ENCODE measurements around the gene KLKB1.
"Not testable (repeated sequence)": the region's sequence is repeated elsewhere in the genome, so short reads cannot be mapped to it uniquely, and the experiment has no call there.

KLKB1 gene

GRCh38 chr4:186227744-186228513 lies 622 bp downstream of the KLKB1 start:
- no peak for DNase-seq

GRCh38 chr4:186228514-186228894 lies 1.2 kb downstream of the KLKB1 start:
- DNase-seq, result no peak

GRCh38 chr4:186234367-186234766 lies 7.1 kb downstream of the KLKB1 start:
- no peak for DNase-seq

- DNase-seq, result no peak
These were observed 8.8 kb downstream of the KLKB1 start for GRCh38 chr4:186236126-186236525.

GRCh38 chr4:186240452-186240847 lies 13.1 kb downstream of the KLKB1 start:
- DNase-seq, result no peak

- DNase-seq, result no peak
These were observed 13.7 kb downstream of the KLKB1 start for GRCh38 chr4:186240848-186241491.

GRCh38 chr4:186241616-186242015 lies 14.3 kb downstream of the KLKB1 start:
- no peak for DNase-seq

GRCh38 chr4:186242031-186242430 lies 14.7 kb downstream of the KLKB1 start:
- DNase-seq, result not testable (repeated sequence)

GRCh38 chr4:186243331-186243730 lies 16.0 kb downstream of the KLKB1 start:
- DNase-seq, result no peak

GRCh38 chr4:186244835-186245234 lies 17.5 kb downstream of the KLKB1 start:
- DNase-seq, result no peak

GRCh38 chr4:186247062-186247752 lies 19.9 kb downstream of the KLKB1 start:
- DNase-seq, result not testable (repeated sequence)

- DNase-seq, result no peak
These were observed 21.3 kb downstream of the KLKB1 start for GRCh38 chr4:186248643-186249042.

GRCh38 chr4:186249785-186250754 lies 22.8 kb downstream of the KLKB1 start:
- DNase-seq, result no peak

GRCh38 chr4:186250760-186251159 lies 23.5 kb downstream of the KLKB1 start:
- DNase-seq, result no peak

- no peak for DNase-seq
These were observed 27.8 kb downstream of the KLKB1 start for GRCh38 chr4:186255122-186255521.

GRCh38 chr4:186258216-186258811 lies 31.0 kb downstream of the KLKB1 start:
- DNase-seq, result no peak

GRCh38 chr4:186260117-186260503 lies 32.8 kb downstream of the KLKB1 start:
- DNase-seq, result no peak

- no peak for DNase-seq
These were observed 33.5 kb downstream of the KLKB1 start for GRCh38 chr4:186260504-186261448.

- DNase-seq, result no peak
These were observed 37.4 kb downstream of the KLKB1 start for GRCh38 chr4:186264660-186265059.

GRCh38 chr4:186265250-186265649 lies 37.9 kb downstream of the KLKB1 start:
- DNase-seq, result not testable (repeated sequence)
